GM10248 (cell line): Measurements from ENCODE around the gene SELENOT.
"Not testable (repeated sequence)": the region's sequence is repeated elsewhere in the genome, so short reads cannot be mapped to it uniquely, and the experiment has no call there.

ENCODE experiments used
- CTCF ChIA-PET: fragments of 300-600 bp; sonication (Branson Sonifier 250); formaldehyde crosslinking; extraction: SDS; loops from one replicate; lab custom pipeline; 2021; ENCODE audit warnings: antibody characterized with exemption; lab: Yijun Ruan, JAX
- POLR2A ChIA-PET: fragments of 350-650 bp; sonication (Branson Sonifier 250); formaldehyde crosslinking; extraction: SDS; loops from one replicate; lab custom pipeline; 2020; ENCODE audit warnings: antibody characterized with exemption; lab: Yijun Ruan, JAX
- DNase-seq: peaks from one replicate; pipeline ENCODE4 v3.0.0; 2012; ENCODE audit errors: extremely low spot score
- CTCF ChIP-seq: IDR thresholded peaks from 2 replicates; pipeline ENCODE4 v1.5.1; 2012; ENCODE audit warnings: mild to moderate bottlenecking, low read depth; ENCODE audit errors: extremely low read depth, missing control alignments, control extremely low read depth

Gene SELENOT

GRCh38 chr3:150613034-150613433, 9.9 kb downstream of the SELENOT start:
- no peak for DNase-seq
- ChIA-PET CTCF (interaction anchor here (0.9 to 1.3 kb wide), 2 partner anchors 17 to 20 kb away, joined by 3 to 4 read pairs; no protein-coding TSS in a partner anchor), POLR2A (interaction anchor here (0.5 to 1.0 kb wide), 2 partner anchors 15 to 35 kb away, joined by 3 read pairs; no protein-coding TSS in a partner anchor)
- no peak for TF ChIP-seq CTCF

- TF ChIP-seq CTCF = no peak
- no peak for DNase-seq
- ChIA-PET POLR2A (no interaction called here), CTCF (interaction anchor here (1.3 kb wide), 1 partner anchor 50 kb away, joined by 3 read pairs; no protein-coding TSS in a partner anchor)
Observed at GRCh38 chr3:150613709-150614480, 10.8 kb downstream of the SELENOT start.

- ChIA-PET CTCF (interaction anchor here (1.0 to 1.6 kb wide), 4 partner anchors 9 to 21 kb away, joined by 3 to 6 read pairs (median 3); no protein-coding TSS in a partner anchor), POLR2A (interaction anchor here (1.4 kb wide), 1 partner anchor 17 kb away, joined by 4 read pairs; the partner anchor contains the start of gene SELENOT)
- no peak for TF ChIP-seq CTCF
- no peak for DNase-seq
Observed at GRCh38 chr3:150620002-150620689, 17.0 kb downstream of the SELENOT start.

GRCh38 chr3:150622955-150623354, 19.8 kb downstream of the SELENOT start:
- CTCF ChIA-PET, DNase-seq, POLR2A ChIA-PET: not testable (repeated sequence)

- no peak for TF ChIP-seq CTCF
- ChIA-PET CTCF (interaction anchor here (1.5 kb wide), 1 partner anchor 59 kb away, joined by 3 read pairs; no protein-coding TSS in a partner anchor), POLR2A (no interaction called here)
- no peak for DNase-seq
Observed at GRCh38 chr3:150623945-150624344, 20.8 kb downstream of the SELENOT start.

- no peak for DNase-seq
- POLR2A ChIA-PET = no interaction called here
- CTCF ChIA-PET = interaction anchor here (0.9 to 1.4 kb wide), 2 partner anchors 10 to 16 kb away, joined by 3 read pairs; no protein-coding TSS in a partner anchor
- no peak for TF ChIP-seq CTCF
Observed at GRCh38 chr3:150626148-150626930, 23.2 kb downstream of the SELENOT start.
